Tongue (tissue), 2 donors: ENCODE results near the gene TMEM272. TPM values are rescaled to one million over a fixed set of nuclear protein-coding genes. Genes with fewer than 3 reads are reported as not detected.
A peak's percentile ranks its signal among the peaks of the same experiment; 100 is the strongest.
"Not testable (repeated sequence)": the region's sequence is repeated elsewhere in the genome, so short reads cannot be mapped to it uniquely, and the experiment has no call there.

Experiments
- DNase-seq: peaks from one replicate; pipeline ENCODE4 v3.0.0-alpha.2; 2015
- total RNA-seq: library from RNA; depleted of rRNA; stranded (reverse); fragments of >200 nt; gene quantifications from one replicate; pipeline ENCODE4 v1.2.3, GENCODE V29; 2014

TMEM272 gene
- total RNA-seq, 1 donor from 2014 or later, result not detected

- DNase-seq, result not testable (repeated sequence)
Observed at GRCh38 chr13:51824712-51825111, 20.3 kb downstream of the TMEM272 start.

DNA sequence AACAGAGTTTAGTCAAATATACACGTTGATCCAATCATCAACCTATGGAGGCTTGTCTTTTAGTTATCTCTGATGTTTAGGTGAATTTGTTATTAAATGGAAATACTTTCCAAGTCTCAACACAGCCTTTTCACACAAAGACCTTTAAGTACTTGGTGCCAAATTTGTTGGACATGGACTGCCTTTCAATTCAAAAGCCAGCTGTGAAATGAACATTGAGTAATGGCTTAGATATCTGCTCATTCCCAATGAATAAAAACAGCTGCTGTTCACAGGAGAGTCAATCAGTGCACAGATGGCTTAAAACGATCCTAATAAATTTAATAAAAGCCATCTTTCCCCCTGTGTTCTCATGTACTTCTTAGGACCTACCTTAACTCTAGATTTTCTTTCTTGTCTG lies 21.1 kb downstream of the TMEM272 start:
- DNase-seq, result peak; percentile 82

DNA sequence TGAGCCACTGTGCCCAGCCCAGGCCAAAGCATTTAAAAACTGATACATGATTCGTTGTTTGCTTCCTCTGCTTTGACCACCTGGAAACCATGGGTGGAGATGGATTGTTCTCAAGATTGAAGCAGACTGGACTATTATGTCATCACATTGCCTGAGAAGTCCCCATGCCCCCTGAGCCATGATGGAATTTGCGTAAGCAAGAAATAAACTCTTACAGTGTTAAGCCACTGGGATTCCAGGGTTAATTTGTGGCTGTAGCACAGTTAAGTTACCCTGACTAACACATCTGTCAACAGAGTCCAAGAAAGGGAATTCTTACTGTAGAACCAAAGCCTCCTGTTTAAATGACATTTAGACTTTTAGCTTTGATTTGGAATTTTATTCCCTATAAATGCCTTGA lies 21.6 kb downstream of the TMEM272 start:
- peak; percentile 86 for DNase-seq

DNA sequence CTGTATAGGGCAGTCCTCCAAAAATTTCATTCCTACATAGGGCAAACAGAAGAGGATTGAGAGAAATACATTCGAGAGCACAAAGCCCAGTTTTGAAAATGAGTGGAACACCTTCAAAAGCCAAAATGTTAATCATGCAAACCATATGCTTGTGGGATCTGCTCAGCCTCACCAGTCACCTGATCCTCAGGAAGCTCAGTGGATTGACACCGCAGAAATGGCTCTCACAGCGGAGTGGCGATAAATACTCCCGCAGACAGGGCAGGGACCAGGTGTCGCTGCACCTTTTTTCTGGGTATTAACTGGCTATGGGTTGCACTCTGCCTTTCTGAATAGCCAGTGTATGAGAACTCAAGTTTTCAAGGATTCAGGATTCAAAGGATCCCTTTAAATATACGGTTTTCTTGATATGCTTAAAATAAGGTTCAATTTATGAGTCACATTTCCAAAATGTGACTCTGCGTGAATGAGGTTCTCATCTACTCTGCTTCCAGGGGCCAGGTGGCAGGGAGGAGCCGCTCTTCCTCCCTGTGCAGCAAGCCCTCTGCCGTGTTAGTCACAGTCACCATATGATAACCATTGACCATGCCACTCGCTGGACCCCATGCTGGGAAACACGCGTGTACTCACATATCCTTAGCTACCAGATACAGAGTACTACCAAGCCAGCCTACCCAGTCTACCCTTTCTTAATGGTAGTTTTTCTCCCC lies 22.7 kb downstream of the TMEM272 start:
- DNase-seq, result no peak

DNA sequence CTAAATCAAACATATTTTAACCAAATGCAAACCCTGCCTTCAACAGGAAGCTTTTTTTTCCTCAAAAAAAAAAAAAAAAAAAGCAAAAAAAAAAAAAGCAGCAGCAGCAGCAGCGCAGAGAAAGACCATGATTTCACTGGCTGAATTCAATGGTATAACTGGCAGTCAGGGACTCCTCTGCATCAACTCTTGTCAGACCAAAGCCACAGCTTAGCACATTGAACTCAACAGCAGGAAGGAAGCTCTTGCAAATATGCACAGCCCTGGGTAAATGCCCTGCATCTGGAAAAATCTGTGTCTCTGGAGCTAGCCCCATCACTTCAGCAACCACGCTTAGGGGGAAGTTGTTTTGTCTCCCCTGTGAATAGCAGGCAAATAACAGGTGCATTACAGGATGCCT lies 23.4 kb downstream of the TMEM272 start:
- DNase-seq, result no peak

- DNase-seq, result no peak
Observed at GRCh38 chr13:51820016-51820597, 24.9 kb downstream of the TMEM272 start.

GRCh38 chr13:51819544-51819943 lies 25.4 kb downstream of the TMEM272 start:
- DNase-seq, result no peak

DNA sequence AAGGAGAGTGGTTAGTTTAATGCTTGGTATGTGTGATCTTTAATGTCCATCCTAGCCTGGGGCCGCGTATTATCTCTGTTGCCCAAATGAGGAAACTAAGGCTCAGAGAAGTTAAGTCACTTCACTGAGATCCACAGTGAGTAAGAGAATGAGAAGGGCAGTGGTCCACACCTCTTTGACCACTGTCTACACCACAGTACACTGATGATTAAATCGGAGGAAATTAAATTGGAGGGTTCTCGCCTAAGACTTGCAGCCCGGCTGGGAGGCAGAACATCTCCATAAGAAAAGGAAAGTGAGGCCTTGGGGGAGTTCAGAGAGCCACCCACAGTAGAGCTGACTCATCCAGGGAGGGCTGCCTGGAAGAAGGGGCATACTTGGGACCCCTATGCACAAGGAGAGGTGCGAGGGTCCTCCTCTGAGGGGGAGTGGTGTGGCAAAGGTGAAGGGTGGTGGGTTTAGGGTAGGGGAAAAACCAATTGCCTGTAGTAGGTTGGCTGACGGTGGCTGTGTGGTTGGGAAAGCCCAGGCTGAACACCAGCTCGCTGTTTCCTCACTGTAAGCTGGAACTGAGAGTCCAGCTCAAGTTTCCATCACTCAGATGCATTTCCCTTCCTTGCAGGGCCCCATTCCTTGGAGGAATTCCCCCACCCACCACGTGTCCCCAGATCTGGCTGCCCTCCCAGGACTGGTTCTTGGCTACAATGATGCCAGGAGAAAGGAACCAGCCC lies 26.0 kb downstream of the TMEM272 start:
- DNase-seq, result peak; percentile 45

DNA sequence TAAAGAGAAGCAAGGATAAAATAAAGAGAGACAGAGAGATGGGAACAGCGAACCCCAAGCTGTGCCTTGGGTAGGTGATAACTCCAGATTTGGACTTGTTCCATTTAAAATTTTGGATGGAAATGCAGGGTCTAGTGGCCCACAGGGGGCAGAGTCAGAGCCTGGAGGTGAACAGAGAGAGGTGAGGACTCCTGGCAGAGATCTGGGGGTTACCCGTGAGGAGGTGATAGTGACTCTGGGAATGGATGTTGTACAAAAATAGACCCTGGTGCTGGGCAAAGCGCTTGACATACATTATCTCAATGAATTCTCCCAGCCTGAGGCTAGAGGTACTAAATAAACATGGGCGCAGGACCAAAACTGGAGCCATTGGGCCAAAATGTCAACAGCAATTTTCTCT lies 26.7 kb downstream of the TMEM272 start:
- no peak for DNase-seq

GRCh38 chr13:51817717-51818116 lies 27.3 kb downstream of the TMEM272 start:
- DNase-seq, result no peak

DNA sequence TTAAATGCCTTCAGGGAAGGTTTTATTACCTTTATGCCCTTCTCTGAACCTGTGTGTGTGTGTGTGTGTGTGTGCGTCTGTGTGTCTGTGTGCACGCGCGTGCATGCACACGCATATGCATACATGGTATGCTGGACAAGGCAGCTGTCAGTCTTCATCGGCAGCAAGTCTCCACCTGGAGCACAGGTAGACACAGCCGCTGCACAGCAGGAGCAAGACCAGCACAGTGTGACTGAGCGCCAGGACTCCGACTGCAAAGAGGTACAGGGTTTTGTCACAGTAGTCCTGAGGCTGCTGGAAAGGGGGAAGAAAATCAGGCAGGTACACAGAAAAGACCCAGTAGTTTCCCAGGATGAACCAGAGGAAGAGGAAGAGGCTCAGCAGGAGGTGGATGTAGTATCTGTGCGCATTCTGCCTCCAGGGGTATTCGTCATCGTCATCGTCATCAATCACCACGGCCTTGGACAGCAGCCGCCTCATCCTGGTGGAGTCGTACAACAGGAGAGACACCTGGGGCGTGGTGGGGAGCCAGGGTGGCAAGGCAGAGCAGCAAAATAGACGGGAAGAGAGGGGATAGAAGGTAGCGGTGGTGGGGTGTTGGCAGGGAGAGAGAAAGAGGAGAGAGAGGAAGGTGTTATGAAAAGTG lies 28.2 kb downstream of the TMEM272 start:
- no peak for DNase-seq

DNA sequence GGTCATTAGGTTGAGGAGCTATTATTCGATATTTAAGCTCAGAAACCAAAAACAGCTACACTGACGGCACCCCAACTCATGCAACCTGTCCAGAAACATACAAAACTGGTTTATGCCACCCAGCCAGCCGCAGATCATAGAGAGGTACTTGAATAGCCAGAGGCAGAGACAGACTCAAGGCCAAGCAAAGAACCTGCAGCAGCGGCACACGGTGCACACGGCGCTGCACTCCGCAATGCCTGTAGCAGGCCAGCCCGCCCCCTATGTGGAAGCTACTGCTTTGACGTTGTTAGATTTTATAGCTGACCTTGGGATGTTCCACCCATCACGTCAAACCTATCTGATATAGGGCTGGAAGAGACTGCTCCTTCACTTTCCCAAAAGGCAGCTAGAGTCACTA lies 29.1 kb downstream of the TMEM272 start:
- DNase-seq, result no peak

GRCh38 chr13:51814825-51815650 lies 29.9 kb downstream of the TMEM272 start:
- DNase-seq, result peak; percentile 81

- DNase-seq, result no peak
Observed at GRCh38 chr13:51814071-51814470, 30.9 kb downstream of the TMEM272 start.

DNA sequence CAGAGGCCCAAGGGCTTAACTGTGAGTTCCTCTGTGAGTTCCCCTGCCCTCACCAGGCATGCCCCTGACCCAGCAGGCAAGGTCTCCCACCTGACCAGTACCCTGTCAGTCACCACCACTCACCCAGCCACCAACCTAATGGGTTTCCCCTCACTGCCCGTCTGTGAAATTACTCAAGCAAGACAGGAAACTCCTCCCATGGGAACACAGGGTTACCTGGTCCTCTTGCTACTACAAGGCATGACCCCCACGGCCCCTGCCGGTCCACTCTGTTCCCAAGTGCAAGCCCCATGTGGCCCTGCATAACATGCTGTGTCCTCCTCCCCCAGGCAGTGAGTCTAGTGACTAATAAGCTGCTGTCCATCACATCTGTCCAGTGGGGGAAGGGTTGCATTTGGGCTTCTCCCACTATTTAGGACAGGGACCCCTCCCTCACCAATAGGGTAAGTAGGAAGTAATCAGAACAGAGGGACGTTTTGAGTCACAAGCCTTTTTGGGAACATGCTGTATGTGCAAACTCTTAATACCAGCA lies 33.0 kb downstream of the TMEM272 start:
- DNase-seq, result no peak

DNA sequence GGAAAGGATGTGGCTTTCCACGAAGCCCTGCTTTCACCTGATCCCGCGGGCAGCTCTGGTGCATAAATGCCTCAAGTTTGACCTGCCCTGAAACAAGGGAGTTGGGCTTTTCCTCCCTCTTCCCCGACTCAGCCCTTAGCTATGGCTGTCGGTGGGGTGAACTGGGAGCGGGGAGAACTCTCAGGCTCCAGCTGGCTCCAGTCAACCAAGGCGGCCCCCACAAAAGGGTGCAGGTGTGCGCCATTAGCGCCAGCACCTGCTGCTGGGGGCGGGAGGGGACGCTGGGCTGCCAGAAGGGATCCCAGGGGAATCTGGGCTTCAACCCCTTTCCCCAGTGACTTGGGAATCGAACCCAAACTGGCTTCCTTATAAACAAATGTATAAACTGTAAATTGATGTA lies 33.9 kb downstream of the TMEM272 start:
- DNase-seq, result no peak

DNA sequence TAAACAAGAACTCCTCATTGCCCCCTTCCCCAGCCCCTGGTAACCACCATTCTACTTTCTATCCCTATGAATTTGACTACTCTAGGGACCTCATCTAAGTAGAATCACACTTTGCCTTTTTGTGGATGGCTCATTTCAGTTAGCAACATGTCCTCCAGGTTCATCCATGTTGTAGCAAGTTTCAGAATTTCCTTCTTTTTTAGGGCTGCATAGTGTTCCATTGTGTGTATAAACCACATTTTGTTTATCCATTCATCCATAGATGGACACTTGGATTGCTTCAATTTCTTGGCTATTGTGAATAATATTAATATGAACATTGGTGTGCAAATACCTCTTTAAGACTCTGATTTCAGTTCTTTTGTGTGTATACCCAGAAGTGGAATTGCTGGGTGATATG lies 36.2 kb downstream of the TMEM272 start:
- no peak for DNase-seq

GRCh38 chr13:51807041-51807440 lies 37.9 kb downstream of the TMEM272 start:
- DNase-seq, result no peak

DNA sequence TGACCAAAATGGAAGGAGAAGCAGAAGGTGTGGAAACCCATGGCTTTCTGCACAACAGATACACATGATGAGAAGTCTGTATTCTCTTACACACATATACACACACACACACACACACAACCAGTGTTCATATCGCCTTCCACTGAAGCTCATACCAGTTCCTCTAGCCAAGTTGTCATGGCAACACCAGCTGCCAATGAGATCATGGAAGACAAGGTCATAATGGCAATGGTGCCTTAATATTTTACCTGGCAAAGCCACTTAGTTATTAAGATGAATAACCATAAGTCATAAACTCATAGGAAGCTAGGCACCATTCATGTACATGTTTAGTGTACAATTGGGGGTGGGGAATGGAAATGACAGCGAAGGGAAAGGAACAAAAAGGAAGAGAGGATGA lies 38.4 kb downstream of the TMEM272 start:
- no peak for DNase-seq

- DNase-seq, result no peak
Observed at GRCh38 chr13:51805925-51806324, 39.1 kb downstream of the TMEM272 start.

DNA sequence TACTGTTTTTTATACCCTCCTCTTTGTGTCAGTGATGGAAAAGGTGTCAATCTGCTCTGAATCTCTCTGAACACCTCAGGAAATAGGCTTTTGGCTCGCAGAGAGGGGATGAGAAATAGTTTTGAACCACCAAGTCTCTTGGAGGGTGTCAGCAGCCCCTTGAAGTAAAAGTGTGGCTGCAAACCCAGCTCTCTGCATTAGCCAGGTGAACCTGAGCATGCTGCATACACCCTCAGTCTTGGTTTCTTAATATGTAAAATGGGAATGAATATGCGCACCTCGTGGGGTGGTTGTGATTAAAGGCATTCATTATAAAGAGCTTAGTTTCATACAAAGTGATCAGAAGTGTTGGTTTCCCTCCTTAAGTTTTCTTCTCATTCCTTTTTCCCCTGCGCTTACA lies 39.7 kb downstream of the TMEM272 start:
- DNase-seq, result no peak
